GM12874 (cell line): Measurements from ENCODE around the gene SLFN12L.

Experiments
- TF ChIP-seq, protein P1 (sequence below): IDR thresholded peaks from 2 replicates; pipeline ENCODE4 v1.5.1; 2011; ENCODE audit warnings: low read depth, mild to moderate bottlenecking, control low read depth, low read length, moderate library complexity; ENCODE audit not compliant: insufficient read depth

SLFN12L gene

DNA sequence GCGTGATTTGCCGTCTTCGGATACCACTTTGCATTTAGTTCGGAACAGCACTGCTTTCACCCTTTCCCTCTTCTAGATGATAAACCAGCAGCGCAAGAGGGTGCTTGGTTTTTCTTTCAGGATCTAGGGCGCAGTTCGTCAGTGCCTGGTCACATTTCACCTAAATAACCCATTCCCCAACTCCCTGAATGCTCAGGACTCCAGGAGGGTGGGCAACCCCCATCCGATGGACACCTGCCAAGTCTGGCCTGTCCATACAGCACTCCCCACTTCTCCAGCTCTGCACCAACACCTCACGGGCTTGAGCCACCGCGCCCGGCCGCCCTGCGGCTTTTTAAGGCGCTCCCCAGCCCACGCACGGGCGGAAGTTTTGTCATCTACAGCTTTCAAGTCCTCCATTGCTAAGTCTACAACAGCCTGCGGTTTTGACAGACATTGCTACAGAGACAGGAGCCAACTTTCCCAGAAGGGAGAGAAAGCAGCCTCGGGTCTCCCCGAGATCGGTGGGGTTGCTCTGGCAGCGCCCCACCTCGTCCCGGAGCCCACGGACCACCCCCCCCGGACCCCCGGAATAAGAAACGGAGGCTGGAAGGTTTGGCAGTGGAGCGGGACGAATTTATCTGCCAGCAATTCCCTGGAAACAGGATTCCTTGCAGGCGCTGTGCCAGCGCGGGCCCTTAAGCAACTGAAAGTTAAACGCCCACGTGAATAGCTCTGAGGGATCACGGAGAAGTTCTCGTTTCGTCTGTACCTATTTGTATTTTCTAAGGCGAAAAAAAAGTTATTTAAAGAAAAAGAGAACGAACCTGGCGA is 50.4 kb downstream of the SLFN12L start:
- TF ChIP-seq, protein P1, sequence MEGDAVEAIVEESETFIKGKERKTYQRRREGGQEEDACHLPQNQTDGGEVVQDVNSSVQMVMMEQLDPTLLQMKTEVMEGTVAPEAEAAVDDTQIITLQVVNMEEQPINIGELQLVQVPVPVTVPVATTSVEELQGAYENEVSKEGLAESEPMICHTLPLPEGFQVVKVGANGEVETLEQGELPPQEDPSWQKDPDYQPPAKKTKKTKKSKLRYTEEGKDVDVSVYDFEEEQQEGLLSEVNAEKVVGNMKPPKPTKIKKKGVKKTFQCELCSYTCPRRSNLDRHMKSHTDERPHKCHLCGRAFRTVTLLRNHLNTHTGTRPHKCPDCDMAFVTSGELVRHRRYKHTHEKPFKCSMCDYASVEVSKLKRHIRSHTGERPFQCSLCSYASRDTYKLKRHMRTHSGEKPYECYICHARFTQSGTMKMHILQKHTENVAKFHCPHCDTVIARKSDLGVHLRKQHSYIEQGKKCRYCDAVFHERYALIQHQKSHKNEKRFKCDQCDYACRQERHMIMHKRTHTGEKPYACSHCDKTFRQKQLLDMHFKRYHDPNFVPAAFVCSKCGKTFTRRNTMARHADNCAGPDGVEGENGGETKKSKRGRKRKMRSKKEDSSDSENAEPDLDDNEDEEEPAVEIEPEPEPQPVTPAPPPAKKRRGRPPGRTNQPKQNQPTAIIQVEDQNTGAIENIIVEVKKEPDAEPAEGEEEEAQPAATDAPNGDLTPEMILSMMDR = no peak

DNA sequence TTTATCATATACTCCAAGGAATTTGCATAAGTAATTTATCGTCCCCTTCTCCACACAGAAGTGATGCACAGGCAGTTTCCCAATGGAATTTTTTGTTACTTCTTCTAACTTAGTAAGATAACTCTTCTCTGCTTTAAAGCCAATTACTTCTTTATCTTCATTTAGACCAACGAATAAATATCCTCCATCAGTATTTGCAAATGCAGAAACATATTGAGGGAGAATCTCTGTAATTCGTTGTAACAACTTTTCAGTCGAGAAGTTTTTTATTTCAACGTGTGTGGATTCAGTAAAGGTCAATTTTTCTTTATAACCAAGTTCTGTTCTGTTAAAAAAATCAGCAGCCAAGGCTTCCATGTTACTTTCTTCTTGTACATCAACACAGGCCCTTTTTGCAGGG is 58.2 kb downstream of the SLFN12L start:
- TF ChIP-seq, protein P1 = no peak

DNA sequence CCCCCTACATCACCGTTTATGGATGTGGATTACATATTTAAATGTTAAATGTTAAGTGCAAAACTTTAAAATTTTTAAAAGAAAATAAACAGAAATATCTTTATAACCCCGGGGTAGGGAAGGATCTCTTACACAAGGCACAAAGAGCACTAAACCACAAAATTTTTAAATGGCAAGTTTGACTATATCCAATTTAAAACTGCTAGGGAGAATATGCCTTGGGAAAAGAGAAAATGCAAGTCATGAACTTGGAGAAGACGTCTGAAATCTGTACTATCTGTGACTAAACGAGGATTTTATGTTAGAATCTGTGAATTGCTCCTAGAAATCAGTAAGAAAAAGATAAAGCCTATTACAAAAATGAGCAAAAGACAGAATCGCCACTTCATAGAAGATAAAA is 60.2 kb downstream of the SLFN12L start:
- TF ChIP-seq, protein P1 = no peak

DNA sequence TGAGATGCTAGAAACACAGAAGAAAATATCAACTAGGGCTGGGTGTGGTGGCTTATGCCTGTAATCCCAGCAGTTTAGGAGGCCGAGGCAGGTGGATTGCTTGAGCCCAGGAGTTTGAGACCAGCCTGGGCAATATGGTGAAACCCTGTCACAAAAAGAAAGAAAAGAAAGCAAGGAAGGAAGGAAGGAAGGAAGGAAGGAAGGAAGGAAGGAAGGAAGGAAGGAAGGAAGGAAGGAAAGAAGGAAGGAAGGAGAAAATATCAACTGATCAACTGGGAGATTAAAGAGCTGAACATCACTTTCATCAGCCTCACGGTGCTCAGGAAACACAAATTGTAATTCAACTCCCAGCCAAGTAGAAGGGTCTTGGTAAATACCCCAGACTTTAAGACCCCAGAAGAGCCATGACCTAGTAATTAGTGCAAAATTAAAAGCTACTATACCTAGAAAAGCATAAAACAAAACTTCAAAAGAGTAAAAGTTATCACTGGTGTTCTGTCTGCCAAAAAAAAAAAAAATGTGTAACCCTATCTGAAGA is 61.1 kb downstream of the SLFN12L start:
- TF ChIP-seq, protein P1 = no peak

DNA sequence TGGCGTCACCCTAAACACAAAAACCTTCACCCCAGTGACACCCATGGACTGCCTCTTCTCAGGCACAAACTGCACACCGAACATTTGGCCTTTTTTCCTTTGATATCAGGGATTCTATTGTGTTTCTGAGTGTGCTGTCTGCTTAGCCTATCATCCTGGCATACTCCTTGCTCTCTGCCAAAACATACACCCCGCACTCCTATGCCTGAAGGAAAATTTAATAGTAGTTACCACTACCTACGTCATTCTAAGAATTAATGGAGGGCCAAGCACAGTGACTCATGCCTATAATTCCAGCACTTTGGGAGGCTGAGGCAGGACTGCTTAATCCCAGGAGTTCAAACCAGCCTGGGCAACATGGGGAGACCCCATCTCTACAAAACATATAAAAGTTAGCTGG is 69.0 kb downstream of the SLFN12L start:
- TF ChIP-seq, protein P1 = no peak

DNA sequence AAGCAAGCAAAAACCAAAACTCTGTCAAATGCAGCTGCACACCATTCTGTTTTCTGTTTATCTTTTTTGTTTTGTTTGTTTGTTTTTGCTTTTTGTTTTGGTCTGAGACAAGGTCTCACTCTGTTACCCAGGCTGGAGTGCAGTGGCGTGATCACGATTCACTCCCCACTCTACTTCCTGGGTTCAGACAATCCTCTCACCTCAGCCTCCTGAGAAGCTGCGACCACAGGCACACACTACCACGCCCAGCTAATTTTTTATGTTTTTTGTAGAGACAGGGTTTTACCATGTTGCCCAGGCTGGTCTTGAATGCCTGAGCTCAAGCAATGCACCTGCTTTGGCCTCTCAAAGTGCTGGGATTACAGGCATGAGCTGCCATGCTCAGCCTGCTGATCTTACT is 69.7 kb downstream of the SLFN12L start:
- TF ChIP-seq, protein P1 = no peak

DNA sequence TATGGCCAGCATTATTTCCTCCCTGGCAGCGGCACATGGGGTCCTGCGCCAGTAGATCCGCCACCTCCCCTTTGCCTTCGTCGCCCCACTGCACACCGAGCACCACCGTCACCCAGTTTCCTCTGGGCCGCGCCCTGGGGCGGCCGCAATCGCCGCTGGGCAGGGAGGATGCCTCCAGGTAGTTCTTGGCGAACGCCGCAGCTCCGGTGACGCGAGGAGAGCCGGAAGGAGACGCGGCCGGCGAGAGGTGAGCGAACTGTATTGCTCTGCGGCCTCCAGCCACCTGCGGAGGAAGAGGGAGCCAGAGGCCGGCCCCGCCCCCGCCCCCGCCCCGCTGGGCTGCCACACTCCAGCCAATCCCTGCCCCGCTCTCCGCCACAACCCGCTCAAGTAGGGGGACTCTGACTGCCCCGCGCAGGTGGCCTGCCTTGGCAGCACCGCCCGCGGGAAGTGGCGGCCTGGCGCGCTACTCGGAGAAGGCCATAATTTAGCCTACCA is 77.1 kb downstream of the SLFN12L start:
- TF ChIP-seq, protein P1 = no peak
